HepG2 (cell line): ENCODE results near the gene ARIH1. TPM values are rescaled to one million over a fixed set of nuclear protein-coding genes. Genes with fewer than 3 reads are reported as not detected.

Experiments used
- ARID4A ChIP-seq: sonication (generic); formaldehyde crosslinking; IDR thresholded peaks from 2 replicates; pipeline ENCODE4 v1.5.0; 2020; ENCODE audit warnings: mild to moderate bottlenecking, missing genetic modification reagents, borderline replicate concordance
- YEATS4 ChIP-seq: sonication (generic); formaldehyde crosslinking; IDR thresholded peaks from 2 replicates; pipeline ENCODE4 v1.4.0; 2020; ENCODE audit warnings: missing genetic modification reagents, borderline replicate concordance
- ZFP1 ChIP-seq: IDR thresholded peaks from 2 replicates; pipeline ENCODE4 v1.6.1; 2016
- ZNF136 ChIP-seq: sonication (generic); formaldehyde crosslinking; IDR thresholded peaks from 2 replicates; pipeline ENCODE4 v1.8.1; 2022; ENCODE audit warnings: low read depth, mild to moderate bottlenecking, moderate library complexity, missing genetic modification reagents
- ZNF138 ChIP-seq: sonication (generic); formaldehyde crosslinking; IDR thresholded peaks from 2 replicates; pipeline ENCODE4 v1.5.0; 2020; ENCODE audit warnings: mild to moderate bottlenecking, low read depth, missing genetic modification reagents
- ZNF276 ChIP-seq: sonication (generic); formaldehyde crosslinking; IDR thresholded peaks from 2 replicates; pipeline ENCODE4 v1.4.0; 2020; ENCODE audit warnings: mild to moderate bottlenecking, low read depth, missing genetic modification reagents
- ZNF614 ChIP-seq: IDR thresholded peaks from 2 replicates; pipeline ENCODE4 v1.6.1; 2018; ENCODE audit warnings: missing biosample characterization, missing genetic modification reagents, inconsistent platforms, borderline replicate concordance
- polyA plus RNA-seq, 8 experiments: library from polyadenylated mRNA; depleted of rRNA in 3 of 8; stranded (reverse) in 7 of 8; unstranded in 1 of 8; fragments of >200 nt; fragmentation: Illumina TruSeq in 4 of 8; extraction: Trizol in 4 of 8; gene quantifications; 2 replicates each; pipeline versions ENCODE4 v1.2.1 to v1.2.3, GENCODE V29; 2011 to 2016; ENCODE audit warnings: low read depth in 4 of 8, missing spikeins in 1 of 8, mixed read lengths in 1 of 8; ENCODE audit not compliant: insufficient read depth in 1 of 8
- total RNA-seq, 5 experiments: library from RNA; depleted of rRNA; stranded (reverse); fragments of >200 nt; fragmentation: Illumina TruSeq; extraction: Trizol; gene quantifications; 2 replicates each; pipeline ENCODE4 v1.2.3, GENCODE V29; 2016; ENCODE audit warnings: low read depth in 1 of 5
- TF ChIP-seq, protein P1 (sequence below): IDR thresholded peaks from 2 replicates; pipeline ENCODE4 v1.6.1; 2016; ENCODE audit warnings: low read depth, control low read depth

Gene ARIH1
- total and polyA plus RNA-seq, 2 of the 13 experiments (the other 11 are each of a cell fraction or from before 2014, with no cell fraction given), result 38.8 to 59.8 TPM

DNA sequence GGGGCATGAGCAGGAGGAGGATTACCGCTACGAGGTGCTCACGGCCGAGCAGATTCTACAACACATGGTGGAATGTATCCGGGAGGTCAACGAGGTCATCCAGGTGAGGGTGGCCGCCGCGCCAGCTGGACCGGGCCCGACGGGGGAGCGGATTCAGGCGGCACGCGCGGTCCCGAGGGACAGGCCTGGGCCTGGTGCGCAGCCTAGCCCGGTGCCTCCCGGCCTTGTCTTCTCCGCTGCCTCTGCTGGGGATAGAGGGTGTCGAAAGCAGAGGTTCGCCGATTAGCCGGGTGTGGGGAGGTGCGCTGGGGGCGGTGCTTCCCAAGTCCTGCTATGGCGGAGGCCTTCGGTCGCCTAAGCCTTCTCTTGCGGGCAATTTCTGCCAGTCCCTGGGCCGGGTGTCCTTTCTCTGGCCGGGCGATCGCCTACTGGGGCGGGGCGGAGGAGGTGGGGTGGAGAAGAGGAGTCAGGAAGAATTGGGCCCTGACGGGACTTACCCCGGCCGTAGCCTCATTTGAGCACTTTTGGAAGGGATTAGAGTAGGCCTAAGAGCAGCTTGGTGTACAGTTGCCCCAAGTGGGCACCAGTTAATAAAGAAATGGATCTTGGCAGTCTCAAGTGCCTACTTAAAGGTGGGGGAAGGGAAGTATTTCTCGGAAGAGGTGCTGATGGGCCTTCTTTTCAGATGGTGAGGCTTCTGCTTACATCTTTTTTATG, 940 bp downstream of the ARIH1 start (continued):
- no peak for TF ChIP-seq ZNF276 (CRISPR knock-in tag)
- TF ChIP-seq YEATS4 (CRISPR knock-in tag), result peak; percentile 36; the same call in 1 of the 2 replicates
- peak; percentile 15; the same call in 1 of the 2 replicates for TF ChIP-seq ARID4A (CRISPR knock-in tag)
- TF ChIP-seq ZFP1 (CRISPR knock-in tag), result no peak
- no peak for TF ChIP-seq ZNF136 (CRISPR knock-in tag)
- TF ChIP-seq ZNF138 (CRISPR knock-in tag), result no peak
- TF ChIP-seq ZNF614, result no peak
- TF ChIP-seq, protein P1, sequence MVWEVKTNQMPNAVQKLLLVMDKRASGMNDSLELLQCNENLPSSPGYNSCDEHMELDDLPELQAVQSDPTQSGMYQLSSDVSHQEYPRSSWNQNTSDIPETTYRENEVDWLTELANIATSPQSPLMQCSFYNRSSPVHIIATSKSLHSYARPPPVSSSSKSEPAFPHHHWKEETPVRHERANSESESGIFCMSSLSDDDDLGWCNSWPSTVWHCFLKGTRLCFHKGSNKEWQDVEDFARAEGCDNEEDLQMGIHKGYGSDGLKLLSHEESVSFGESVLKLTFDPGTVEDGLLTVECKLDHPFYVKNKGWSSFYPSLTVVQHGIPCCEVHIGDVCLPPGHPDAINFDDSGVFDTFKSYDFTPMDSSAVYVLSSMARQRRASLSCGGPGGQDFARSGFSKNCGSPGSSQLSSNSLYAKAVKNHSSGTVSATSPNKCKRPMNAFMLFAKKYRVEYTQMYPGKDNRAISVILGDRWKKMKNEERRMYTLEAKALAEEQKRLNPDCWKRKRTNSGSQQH (CRISPR knock-in tag), result no peak
